ENCODE results near the gene CREBBP. TPM values are rescaled to one million over a fixed set of nuclear protein-coding genes. Genes with fewer than 3 reads are reported as not detected.

CREBBP gene
- total RNA-seq, 3 donors from 2014 or later, result 57.9 to 107 (median 81.6) TPM

- H3K4me3 ChIP-seq, result no peak overlapping the region
- no peaks in the 10 kb centered on the region for H3K36me3 ChIP-seq (ENCODE audit: low read depth)
- TF ChIP-seq CTCF (IDR thresholded peaks at IDR 0.05), result no peak
- DNase-seq (no peak), ATAC-seq (no peak)
- no peaks in the 10 kb centered on the region for H3K4me1 ChIP-seq (ENCODE audit: low read depth)
- intact Hi-C loops (cut with DNase I, micrococcal nuclease), result no loop called here
- no peaks in the 10 kb centered on the region for H3K9me3 ChIP-seq
Measured at GRCh38 chr16:3808308-3809063, 72.0 kb downstream of the CREBBP start.

- H3K4me3 ChIP-seq, result no peak overlapping the region
- H3K9me3 ChIP-seq, result no peaks in the 10 kb centered on the region
- intact Hi-C loops (cut with DNase I, micrococcal nuclease), result no loop called here
- ATAC-seq (no peak), DNase-seq (no peak)
- no peak for TF ChIP-seq CTCF (IDR thresholded peaks at IDR 0.05)
- H3K4me1 ChIP-seq (ENCODE audit: low read depth), result no peaks in the 10 kb centered on the region
- no peaks in the 10 kb centered on the region for H3K36me3 ChIP-seq (ENCODE audit: low read depth)
Measured at GRCh38 chr16:3807425-3808123, 72.9 kb downstream of the CREBBP start.

GRCh38 chr16:3804426-3805016, 76.0 kb downstream of the CREBBP start:
- no peaks in the 10 kb centered on the region for H3K4me1 ChIP-seq (ENCODE audit: low read depth)
- intact Hi-C loops (cut with DNase I, micrococcal nuclease), result no loop called here
- H3K9me3 ChIP-seq, result no peaks in the 10 kb centered on the region
- ATAC-seq (no peak), DNase-seq (no peak)
- H3K36me3 ChIP-seq (ENCODE audit: low read depth), result no peaks in the 10 kb centered on the region
- H3K4me3 ChIP-seq, result no peak overlapping the region
- no peak for TF ChIP-seq CTCF (IDR thresholded peaks at IDR 0.05)

- TF ChIP-seq CTCF (IDR thresholded peaks at IDR 0.05), result no peak
- no peaks in the 10 kb centered on the region for H3K36me3 ChIP-seq (ENCODE audit: low read depth)
- ATAC-seq (peak; percentile 33), DNase-seq (no peak)
- no peaks in the 10 kb centered on the region for H3K9me3 ChIP-seq
- H3K4me1 ChIP-seq (ENCODE audit: low read depth), result peaks cover 7% of the 10 kb centered on the region
- intact Hi-C loops (cut with DNase I, micrococcal nuclease), result no loop called here
- H3K4me3 ChIP-seq, result no peak overlapping the region
Measured at GRCh38 chr16:3800477-3801270, 79.8 kb downstream of the CREBBP start.

DNA sequence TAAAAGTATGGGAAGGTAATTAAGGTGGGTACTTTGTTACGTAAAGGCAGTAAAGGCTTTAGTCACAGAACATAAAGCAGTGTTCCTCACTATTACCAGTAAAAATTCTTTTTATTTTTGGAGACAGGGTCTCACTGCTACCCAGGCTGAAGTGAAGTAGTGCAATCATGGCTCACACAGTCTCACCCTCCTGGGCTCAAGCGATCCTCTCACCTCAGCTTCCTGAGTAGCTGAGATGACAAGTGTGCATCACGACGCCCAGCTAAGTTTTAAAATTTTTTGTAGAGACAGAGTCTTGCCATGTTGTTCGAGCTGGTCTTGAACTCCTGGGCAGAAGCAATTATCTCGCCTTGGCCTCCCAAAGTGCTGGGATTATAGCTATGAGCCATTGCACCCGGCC, 80.5 kb downstream of the CREBBP start:
- DNase-seq, result no peak
- Histone ChIP-seq H3K36me3 (ENCODE audit: low read depth) (no peaks in the 10 kb centered on the region), H3K9me3 (no peaks in the 10 kb centered on the region), H3K4me3 (no peak overlapping the region), H3K4me1 (ENCODE audit: low read depth) (peaks cover 7% of the 10 kb centered on the region)
- TF ChIP-seq CTCF (IDR thresholded peaks at IDR 0.05), result no peak
- intact Hi-C loops (cut with DNase I, micrococcal nuclease), result no loop called here
- no peak for ATAC-seq
